Astrocyte of the cerebellum (primary cell): Measurements from ENCODE around the gene JARID2.

ENCODE experiments used
- DNase-seq: peaks from one replicate; pipeline ENCODE4 v3.0.0-alpha.2; 2011; ENCODE audit warnings: low read depth
- H3K4me3 ChIP-seq: 2 replicates; pipeline ENCODE4 v1.5.1; 2011; ENCODE audit warnings: mild to moderate bottlenecking, low read depth, low read length, moderate library complexity
- in situ Hi-C: cut with HindIII; loops from 2 replicates; pipeline ENCODE4 v1.10.0; 2017; ENCODE audit warnings: low sequenced_read_pairs
- TF ChIP-seq, protein P1 (sequence below): IDR thresholded peaks from 2 replicates; pipeline ENCODE4 v1.5.1; 2012; ENCODE audit warnings: low read length, low read depth, moderate library complexity, mild to moderate bottlenecking; ENCODE audit errors: missing control alignments

Gene JARID2

DNA sequence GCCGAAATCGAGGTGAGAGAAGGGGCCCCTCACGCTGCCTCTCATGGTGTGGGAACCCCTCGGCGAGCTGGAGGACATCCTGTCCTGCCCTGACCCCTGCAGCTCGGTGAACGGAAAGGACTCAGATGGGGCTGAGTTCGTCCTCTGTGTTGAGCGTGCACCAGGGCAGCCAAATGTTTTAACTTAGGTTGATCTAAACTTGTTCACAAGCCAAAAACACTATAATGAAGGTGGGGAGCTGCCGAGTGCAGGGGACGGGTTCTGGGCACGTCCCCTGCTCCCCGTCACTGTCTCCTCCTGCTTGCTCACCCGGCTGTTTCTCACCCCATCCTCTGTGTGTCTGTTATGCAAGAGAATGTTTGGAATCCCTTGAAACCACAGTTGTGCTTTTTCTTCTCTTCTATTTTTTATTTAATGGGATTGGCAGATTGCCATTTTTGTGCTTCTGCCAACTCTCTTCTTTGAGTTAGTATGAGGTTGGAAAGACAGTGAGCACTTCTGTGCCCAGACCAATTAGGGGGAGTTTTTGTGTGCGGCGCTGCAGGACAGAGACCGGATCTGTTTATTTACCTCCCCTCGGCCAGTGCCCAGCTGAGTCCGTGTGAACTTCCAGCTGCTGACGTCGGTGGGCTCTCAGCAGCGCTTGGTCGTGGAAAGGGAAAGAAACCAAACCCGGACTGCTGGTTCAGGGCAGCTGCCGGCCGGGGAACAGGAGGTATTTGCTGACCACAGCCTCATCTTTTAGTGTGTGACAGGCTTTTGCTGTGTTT, 258.9 kb downstream of the JARID2 start:
- peak overlapping the region; percentile 11 for H3K4me3 ChIP-seq
- peak; percentile 99 for DNase-seq

GRCh38 chr6:15505463-15505918, 259.6 kb downstream of the JARID2 start:
- H3K4me3 ChIP-seq = peak overlapping the region; percentile 11
- DNase-seq = no peak
- in situ Hi-C loops = no loop called here
- TF ChIP-seq, protein P1, sequence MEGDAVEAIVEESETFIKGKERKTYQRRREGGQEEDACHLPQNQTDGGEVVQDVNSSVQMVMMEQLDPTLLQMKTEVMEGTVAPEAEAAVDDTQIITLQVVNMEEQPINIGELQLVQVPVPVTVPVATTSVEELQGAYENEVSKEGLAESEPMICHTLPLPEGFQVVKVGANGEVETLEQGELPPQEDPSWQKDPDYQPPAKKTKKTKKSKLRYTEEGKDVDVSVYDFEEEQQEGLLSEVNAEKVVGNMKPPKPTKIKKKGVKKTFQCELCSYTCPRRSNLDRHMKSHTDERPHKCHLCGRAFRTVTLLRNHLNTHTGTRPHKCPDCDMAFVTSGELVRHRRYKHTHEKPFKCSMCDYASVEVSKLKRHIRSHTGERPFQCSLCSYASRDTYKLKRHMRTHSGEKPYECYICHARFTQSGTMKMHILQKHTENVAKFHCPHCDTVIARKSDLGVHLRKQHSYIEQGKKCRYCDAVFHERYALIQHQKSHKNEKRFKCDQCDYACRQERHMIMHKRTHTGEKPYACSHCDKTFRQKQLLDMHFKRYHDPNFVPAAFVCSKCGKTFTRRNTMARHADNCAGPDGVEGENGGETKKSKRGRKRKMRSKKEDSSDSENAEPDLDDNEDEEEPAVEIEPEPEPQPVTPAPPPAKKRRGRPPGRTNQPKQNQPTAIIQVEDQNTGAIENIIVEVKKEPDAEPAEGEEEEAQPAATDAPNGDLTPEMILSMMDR = no peak

More for the DNA sequence above, 258.9 kb downstream of the JARID2 start:
- in situ Hi-C loops = no loop called here
- TF ChIP-seq, protein P1 = no peak

GRCh38 chr6:15506066-15506465, 260.2 kb downstream of the JARID2 start:
- no peak for DNase-seq
- in situ Hi-C loops = no loop called here
- TF ChIP-seq, protein P1 = no peak
- H3K4me3 ChIP-seq = no peak overlapping the region

- H3K4me3 ChIP-seq = no peak overlapping the region
- in situ Hi-C loops = no loop called here
- TF ChIP-seq, protein P1 = no peak
- no peak for DNase-seq
These were observed 261.4 kb downstream of the JARID2 start for GRCh38 chr6:15507221-15507620.

DNA sequence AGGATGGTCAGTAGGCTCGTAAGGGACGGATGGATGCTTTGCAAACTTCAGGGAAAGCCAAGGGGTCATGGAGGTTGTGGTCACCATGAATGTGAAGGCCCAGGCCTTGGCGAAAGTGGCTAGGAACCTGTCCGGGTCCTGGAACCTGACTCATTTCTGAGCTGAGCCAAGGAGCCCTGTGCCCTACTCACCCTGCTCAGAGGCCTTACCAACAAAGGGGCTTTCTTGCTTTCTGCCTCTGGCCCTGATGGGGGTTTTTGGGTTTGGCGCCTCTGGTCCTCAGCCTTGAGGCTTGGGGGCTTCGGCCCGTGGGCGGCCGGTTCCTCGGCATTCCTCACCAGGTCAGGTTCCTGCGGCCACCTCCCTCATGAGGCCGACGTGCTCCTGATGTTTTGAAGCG, 261.9 kb downstream of the JARID2 start:
- no peak overlapping the region for H3K4me3 ChIP-seq
- DNase-seq = no peak
- in situ Hi-C loops = no loop called here
- TF ChIP-seq, protein P1 = no peak

GRCh38 chr6:15508441-15508871, 262.6 kb downstream of the JARID2 start:
- in situ Hi-C loops = no loop called here

More at GRCh38 chr6:15508441-15508871, 262.6 kb downstream of the JARID2 start:
- no peak overlapping the region for H3K4me3 ChIP-seq
- no peak for DNase-seq
- TF ChIP-seq, protein P1 = no peak
